DMS79 (cell line): ENCODE results near the gene LZTS2.

Experiments
- DNase-seq: peaks from one replicate; lab custom pipeline; 2025; lab: John Stamatoyannopoulos, UW

LZTS2 gene

DNA sequence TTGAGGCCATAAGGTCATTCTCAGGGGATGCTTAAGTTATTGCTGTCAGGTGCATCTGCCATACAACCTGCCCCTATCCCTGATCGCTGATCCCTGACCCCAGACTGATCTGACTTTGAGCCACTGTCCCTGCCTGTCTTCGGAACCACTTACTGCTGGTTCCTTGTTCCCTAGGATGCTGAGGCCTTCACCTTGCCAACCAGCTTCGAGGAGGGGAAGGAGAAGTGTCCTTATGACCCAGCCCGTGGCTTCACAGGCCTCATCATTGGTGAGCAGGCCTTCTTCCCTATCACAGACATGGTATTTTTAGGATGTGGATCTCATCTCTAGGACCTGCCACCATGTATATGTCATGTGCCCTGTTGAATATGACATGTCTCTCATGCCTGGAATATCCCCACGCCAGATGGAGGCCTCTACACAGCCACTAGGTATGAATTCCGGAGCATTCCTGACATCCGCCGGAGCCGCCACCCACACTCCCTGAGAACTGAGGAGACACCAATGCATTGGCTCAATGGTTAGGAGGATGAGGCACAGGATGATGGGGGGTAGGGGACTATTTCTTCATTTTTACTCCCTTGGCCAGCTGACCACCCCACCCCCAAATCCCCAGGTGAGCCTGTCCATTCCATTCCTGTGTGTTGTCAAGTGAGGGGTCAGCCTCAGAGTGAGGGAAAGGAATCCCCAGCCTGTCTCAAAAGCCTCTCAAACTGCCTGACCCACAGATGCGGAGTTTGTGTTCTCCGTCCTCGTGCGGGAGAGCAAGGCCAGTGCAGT is 21.3 kb upstream of the LZTS2 start:
- DNase-seq = no peak

DNA sequence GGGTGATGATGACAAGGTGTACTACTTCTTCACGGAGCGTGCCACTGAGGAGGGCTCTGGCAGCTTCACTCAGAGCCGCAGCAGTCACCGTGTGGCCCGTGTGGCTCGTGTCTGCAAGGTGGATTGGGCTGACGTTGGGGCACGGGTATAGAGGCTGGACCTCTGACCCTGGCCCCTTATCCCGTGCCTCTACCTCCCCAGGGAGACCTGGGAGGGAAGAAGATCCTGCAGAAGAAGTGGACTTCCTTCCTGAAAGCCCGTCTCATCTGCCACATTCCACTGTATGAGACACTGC is 20.8 kb upstream of the LZTS2 start:
- no peak for DNase-seq

DNA sequence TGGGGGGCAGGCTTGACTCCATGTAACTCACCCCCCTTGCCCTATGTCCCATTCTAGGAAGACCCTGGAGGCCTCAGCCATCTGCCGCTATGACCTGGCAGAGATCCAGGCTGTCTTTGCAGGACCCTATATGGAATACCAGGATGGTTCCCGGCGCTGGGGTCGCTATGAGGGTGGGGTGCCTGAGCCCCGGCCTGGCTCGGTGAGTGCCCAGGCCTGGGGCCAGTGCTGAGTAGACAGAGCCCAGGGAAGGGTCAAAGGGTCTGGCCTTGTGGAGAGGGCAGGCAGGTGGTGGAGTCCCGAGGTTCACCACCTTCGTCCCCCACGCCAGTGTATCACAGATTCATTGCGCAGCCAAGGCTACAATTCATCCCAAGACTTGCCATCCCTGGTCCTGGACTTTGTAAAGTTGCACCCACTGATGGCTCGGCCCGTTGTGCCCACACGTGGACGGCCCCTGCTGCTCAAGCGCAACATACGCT is 19.8 kb upstream of the LZTS2 start:
- no peak for DNase-seq

DNA sequence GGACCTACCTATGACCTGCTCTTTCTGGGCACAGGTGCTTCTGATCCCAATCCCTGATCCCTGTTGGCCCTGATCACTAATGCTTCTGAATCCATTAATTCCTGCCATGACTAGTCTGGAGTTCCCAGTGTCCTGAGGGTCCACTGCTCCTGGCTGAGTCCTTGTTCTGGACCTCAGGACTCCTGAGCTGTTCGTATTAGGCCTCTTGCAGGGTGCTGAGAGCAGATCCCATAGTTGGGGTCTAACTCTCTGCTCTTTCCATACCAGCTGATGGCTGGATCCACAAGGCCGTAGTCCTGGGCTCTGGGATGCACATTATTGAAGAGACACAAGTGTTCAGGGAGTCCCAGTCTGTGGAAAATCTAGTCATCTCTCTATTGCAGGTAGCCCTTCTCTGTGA is 19.3 kb upstream of the LZTS2 start:
- DNase-seq = no peak

DNA sequence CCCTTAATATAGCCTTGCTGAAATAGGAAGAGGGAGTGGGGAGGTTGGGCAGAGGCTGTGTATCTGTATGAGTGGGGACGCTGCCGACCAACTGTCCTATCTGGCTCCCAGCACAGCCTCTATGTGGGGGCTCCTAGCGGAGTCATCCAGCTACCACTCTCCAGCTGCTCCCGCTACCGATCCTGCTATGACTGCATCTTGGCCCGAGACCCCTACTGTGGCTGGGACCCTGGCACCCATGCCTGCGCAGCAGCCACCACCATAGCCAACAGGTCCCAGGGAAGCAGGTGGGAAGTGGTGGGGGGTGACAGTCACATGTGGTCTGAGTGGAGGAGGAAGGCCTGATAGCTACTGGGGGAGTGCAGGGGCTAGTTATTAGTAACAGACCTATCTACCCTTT is 18.9 kb upstream of the LZTS2 start:
- DNase-seq = no peak

DNA sequence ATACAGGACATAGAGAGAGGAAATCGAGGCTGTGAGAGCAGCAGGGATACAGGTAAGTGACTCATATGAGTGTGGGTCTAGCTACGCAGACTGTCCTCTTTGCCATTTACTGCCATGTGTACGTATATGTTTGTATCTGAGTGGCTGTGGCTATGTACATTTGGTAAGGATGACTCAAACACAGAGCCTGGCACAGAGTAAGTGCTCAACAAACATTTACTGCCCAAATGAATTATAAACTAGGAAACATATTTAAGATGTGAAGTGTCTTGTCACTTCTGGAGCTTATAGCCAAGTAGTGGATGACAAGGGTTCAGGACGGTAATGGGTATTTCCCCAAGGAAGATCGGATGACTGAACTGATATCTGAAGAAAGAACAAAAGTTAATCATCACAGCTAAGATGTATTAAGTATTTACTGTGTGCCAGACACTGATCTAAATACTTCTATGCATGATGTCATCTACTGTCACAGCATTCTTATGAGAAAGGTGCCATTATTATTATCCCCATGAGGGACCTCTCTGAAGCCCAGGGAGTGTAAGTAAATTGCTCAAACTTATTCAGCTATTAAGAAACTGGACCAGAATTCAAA is 18.3 kb upstream of the LZTS2 start:
- DNase-seq = no peak

DNA sequence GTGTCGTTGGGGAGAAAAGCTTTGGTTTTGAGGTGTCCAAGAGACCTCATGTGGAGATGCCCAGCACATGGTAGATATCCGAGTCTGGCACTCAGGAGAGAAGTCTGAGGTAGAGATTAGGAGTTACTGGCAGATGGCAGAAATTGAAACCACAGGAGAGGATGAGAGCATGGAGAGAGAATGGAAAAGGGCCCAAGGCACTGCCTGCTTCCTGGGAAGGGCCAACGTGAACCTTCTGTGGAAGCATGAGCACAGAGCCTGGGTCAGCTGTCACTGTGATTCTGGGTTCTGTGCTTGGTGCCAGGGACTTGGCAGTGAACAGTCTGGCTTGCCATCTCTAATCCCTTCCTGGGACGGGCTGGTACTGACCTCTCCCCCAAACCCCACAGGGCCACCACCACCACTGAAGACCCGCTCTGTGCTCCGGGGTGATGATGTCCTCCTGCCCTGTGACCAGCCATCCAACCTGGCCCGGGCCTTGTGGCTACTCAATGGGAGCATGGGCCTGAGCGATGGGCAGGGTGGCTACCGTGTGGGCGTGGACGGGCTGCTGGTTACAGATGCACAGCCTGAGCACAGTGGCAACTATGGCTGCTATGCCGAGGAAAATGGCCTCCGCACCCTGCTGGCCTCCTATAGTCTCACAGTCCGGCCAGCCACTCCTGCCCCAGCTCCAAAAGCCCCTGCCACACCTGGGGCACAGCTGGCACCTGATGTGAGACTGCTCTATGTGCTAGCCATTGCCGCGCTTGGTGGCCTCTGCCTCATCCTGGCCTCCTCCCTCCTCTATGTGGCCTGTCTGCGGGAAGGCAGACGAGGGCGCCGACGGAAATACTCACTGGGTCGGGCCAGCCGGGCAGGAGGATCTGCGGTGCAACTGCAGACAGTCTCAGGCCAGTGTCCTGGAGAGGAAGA is 16.4 kb upstream of the LZTS2 start:
- DNase-seq = no peak

DNA sequence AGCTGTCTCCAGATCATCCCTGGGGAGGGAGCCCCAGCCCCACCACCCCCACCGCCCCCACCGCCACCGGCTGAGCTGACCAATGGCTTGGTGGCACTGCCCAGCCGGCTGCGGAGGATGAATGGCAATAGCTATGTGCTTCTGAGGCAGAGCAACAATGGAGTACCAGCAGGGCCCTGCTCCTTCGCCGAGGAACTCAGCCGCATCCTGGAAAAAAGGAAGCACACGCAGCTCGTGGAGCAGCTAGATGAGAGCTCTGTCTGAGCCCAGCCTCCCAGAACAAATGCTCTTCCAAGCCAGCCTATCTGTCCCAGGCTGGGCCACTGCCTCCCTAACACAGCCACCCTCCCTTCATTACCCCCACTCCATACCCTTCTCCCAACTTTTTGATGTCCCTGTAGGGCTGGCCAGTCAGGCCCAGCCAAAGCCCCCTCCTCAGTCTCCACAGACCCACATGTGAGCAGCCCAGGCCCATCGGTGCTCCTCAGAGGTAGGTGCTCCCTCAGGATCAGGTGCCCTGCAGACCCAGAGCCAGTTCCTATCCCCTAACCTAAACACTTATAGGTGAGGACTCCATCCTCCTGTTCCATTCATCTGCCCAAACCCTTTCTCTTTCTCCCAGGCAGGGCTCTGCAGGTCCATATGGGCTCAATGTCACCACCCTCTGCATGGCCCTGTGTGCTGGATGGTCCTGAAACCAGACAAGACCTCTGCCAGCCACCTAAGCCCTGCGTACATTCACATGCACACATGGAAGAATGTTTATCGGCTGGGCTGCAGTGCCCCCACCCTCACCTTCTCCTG is 15.5 kb upstream of the LZTS2 start:
- DNase-seq = no peak

DNA sequence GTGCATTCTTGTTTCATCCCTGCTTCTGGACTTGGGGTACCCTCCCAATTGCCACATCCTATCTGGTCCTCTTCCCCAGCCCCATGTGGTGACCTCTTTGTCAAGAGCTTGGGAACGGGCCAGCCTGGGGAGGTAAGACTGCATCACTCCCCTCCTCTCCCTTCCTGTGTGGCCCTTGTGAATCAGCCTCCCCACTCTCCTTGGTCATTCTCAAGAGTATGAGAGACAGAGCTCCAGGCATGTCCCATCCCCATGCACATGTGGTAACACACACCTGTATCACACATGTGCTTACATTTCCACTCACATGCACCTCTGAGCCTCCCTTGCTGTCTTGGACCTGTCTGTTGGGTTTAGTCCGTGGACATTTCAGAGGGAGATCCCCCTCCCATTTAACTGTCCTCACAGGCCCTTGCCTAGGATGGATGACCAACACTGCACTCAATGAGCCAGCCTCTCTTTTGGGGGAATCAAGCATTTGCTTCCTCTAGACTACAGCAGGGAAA is 14.9 kb upstream of the LZTS2 start:
- DNase-seq = no peak

DNA sequence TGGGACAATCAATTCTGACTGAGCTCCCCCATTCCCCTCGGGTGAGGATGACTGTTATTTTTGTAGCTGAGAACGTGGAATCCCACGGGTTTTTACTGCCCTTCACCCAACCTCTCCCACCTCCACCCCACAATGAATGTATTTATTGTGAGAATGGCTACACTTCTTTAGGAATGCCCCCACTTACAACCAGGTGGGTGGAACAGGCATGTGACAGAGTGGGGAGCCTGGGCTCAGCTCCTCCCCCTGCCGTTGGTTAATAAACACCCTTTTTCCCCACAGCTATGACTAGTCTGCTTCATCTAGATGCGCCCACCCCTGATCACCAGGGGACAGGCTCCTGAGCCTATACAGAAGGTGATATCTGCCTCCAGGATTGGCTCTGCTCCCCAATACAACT is 14.3 kb upstream of the LZTS2 start:
- no peak for DNase-seq

DNA sequence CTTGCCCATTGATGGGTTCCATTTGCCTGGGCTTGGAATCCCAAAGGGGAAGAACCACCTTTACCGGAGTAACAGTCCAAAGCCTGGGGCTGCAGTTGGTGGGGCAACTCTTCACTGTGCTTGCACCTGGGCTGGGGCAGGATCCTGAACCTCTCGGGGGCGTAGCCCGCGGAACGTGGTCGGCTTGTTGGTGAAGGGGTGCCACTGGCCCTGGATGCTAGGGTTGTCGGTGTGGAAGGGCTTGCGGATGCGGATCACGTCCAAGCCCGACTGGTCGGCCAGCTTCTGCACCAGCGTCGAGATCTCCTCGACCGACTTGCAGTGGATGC is 13.0 kb upstream of the LZTS2 start:
- no peak for DNase-seq

DNA sequence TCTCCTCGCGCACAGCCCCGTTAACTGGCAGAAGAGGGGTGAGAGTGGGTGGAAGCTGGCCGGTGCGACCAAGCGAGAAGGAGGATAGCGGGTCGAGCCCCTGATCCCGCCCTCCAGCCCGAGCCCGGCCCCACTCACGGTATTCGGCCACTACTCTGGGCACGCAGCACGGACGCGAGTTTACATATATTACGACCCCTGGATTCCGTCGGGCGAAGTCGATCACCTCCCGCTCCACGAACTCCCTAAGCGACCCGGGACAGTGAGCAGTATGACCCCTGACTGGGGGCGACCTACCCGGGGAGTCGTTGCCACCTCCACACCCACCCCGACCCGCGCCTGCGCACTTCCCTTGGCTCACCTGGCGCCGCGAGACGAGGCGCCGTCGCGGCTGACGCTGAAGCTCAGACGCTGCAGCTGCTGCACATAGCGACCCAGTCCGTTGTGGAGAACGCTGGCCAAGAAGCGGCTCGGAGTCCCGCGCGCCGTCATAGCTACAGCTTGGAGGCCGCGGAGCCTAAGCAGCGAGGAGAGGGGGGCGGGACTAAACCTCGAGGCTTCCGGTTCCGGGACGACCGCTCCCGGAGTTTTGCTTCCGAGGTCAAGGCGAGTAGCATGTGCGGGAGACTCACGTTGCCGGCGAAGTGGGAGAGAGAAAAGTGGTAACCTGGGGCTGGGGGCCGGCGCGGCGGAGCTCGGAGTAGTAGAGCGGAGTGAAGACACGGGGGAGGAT is 12.5 kb upstream of the LZTS2 start, which contains the start of the genes MRPL43 and TWNK:
Gene MRPL43 (minus strand): TSS at position 546 of the 733 bp plus-strand sequence. CDS start 54 bp downstream, at position 492.
Gene TWNK (plus strand): TSS at position 592 of the 733 bp plus-strand sequence. CDS start 668 bp downstream, outside the sequence.
- no peak for DNase-seq

DNA sequence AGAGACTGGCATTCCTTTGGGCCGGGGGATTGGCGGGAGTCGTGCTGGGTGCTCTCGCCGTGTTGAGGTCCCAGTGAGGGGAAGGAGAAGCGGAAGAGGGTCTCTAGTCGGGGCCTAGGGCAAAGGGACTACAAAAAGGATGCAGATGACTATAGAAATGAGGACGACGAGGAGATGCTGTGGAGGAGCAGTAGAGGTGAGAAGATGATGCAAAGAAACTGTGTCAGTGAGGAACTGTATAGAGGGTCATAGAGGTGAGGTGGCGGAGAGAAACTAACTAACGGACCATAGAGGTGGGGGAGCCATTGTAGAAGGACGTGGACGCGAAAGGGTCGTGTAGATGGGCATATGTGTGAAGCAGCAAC is 11.9 kb upstream of the LZTS2 start:
- no peak for DNase-seq

DNA sequence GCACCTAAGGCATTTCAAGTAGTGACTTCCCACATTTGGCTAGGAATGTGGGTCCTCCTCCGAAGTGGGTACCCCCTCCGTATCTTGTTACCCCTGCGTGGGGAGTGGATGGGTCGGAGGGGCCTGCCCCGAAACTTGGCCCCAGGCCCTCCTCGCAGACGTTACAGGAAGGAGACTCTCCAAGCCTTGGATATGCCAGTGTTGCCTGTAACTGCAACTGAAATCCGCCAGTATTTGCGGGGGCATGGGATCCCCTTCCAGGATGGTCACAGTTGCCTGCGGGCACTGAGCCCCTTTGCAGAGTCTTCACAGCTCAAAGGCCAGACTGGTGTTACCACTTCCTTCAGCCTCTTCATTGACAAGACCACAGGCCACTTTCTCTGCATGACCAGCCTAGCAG is 11.4 kb upstream of the LZTS2 start:
- DNase-seq = no peak

DNA sequence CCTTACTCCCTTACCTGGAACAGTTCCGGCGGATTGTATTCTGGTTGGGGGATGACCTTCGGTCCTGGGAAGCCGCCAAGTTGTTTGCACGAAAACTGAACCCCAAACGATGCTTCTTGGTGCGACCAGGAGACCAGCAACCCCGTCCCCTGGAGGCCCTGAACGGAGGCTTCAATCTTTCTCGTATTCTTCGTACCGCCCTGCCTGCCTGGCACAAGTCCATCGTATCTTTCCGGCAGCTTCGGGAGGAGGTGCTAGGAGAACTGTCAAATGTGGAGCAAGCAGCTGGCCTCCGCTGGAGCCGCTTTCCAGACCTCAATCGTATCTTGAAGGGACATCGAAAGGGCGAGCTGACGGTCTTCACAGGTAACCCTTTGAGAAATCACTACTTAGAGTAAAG is 10.5 kb upstream of the LZTS2 start:
- no peak for DNase-seq

DNA sequence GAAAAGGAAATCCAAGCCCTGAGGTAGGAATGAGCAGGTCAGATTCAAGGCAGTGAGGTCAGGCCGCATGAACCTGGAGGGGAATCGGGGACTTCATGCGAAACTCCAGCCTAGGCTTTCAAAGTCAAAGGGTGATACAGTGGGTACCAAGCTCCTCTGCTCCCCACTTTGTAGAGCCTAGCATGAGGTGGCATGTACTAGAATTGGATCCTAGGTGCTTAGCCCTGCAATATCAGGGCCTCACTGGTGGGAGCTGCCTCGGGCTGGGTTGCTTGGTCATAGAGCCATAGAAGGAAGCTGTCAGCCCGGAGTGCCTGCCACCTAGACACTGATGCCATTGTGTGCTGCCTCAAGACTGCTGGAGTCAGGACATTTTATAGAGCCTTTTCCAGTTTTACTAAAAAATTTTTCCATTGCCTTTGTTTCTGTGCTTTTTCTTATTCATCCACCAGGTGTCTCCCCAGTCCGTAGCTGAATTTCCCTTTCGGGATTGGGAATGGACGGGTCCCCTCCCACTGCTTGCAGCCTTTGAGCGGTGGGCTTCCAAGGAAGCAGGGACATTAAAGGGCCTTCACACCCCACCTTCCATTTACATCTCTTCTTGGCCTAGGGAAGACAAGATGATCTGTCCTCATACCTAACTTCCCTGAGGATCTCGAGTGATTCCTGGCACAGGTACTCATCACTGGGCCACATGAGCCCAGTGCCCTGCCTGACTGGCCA is 5.5 kb upstream of the LZTS2 start:
- no peak for DNase-seq

DNA sequence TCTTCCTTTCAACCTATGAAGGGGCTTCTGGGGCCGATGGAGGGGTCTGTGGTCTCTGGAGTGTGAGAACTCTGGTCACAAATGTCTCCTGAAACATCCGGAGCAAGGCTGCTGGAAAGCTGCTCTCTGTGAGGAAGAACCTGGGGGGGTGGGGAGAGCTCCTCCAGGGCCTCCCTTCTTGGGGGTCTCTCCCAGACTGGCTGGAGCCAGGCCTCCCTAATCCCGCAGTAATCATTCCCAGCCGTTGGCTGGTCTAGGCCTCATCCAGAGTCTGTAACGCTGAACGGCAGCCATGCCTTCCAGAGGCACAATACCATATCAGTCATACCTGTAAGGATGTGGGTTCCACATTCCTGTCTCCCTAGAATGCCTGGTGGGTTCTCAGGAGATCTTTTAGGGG is 4.4 kb upstream of the LZTS2 start:
- DNase-seq = no peak

DNA sequence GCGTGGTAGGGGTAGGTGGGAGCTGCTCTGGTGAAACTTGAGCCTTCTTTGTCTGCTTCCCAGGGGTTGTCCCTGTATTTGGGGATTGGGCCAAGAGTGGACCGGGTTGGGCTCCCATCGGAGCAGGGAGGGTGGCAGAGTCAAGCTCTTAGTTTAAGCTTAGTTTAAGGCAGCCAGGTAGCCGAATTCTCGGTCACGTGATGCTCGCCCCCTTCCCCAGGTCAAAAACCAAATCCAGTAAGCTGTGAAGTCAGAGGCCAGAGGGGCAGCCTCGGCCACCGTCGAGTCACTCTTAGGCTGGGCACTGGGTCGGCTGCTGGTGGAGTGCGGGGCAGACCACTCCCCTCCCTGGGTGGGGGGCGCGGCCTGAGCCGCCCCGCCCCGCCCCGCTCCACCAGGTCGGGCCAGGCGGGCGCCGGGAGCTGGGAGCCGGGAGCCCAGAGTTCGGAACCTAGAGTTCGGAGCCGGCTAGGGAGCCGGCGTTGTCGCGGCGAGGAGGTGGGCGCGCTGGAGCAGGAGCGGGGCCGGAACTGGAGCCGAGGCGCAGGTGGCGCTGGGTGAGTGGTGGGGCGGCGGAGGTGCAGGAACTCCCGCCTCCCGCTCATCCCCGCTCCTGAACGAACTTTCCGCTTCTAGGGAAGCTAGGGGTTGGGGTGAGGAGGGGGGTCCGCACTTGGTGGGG is 2.8 kb upstream of the LZTS2 start:
- DNase-seq = no peak

DNA sequence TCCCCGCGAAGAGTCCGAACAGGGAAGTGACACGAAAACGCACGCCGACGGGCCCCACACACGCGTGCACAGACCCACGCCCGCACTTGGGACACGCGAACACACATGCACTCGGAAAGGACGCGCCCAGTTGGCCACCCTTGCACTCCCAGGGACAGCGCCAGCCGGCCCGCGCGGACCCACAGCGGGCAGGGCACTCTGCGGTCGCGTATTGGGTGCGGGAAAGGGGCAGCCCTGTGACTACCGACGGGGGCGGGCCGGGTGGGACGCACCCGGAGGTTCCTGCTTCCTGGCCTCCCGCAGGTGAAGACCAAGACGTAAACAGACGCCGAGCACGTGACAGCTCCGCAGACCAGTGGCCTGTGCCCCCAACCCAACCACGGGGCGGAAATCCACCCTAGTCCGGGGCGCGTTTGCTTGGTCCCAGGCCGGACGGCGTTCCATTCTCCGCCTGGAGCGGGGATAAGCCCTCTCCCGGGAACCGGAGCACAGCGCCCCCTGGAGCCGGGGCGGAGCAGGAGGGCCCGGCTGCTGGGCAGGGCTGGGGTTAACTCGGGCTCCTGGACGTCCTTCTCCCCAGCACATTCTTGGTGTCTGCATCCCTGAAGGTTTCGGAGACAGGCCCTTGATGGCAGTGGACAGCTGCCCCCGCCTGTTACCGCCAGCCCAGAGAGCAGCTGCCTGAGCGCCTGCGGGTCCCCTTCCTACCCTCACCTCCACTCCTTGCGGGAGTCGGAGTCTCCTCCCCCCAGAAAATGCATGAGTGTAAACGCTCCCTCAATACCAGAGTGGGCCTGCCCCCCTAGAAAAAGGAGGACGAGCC is 2.0 kb upstream of the LZTS2 start:
- DNase-seq = peak; percentile 16
